Suprapubic skin (tissue), 4 donors: ENCODE results near the gene TVP23C. TPM values are rescaled to one million over a fixed set of nuclear protein-coding genes. Genes with fewer than 3 reads are reported as not detected.
"Not testable (repeated sequence)": the region's sequence is repeated elsewhere in the genome, so short reads cannot be mapped to it uniquely, and the experiment has no call there.

Experiments used
- DNase-seq, 2 donors: peaks; one replicate each; pipeline ENCODE4 v3.0.0-alpha.2; 2019; ENCODE audit warnings: low spot score in 2 of 2
- H3K27ac ChIP-seq: fragments of 200-600 bp; sonication (generic); one replicate; pipeline ENCODE4 v1.5.1; 2019
- H3K27me3 ChIP-seq: fragments of 200-600 bp; sonication (generic); one replicate; pipeline ENCODE4 v1.5.1; 2019
- H3K36me3 ChIP-seq: fragments of 200-600 bp; sonication (generic); one replicate; pipeline ENCODE4 v1.5.1; 2019
- H3K4me1 ChIP-seq: fragments of 200-600 bp; sonication (generic); one replicate; pipeline ENCODE4 v1.5.1; 2019
- H3K4me3 ChIP-seq: fragments of 200-600 bp; sonication (generic); one replicate; pipeline ENCODE4 v1.5.1; 2019; ENCODE audit warnings: mild to moderate bottlenecking
- H3K9me3 ChIP-seq: fragments of 200-600 bp; sonication (generic); one replicate; pipeline ENCODE4 v1.5.1; 2019
- CTCF ChIP-seq, 2 donors: fragments of 200-600 bp in 1 of 2; fragments of 450-650 bp in 1 of 2; sonication (generic) in 1 of 2; IDR thresholded peaks; one replicate each; pipeline ENCODE4 v1.5.1; 2016 to 2019; ENCODE audit warnings: antibody characterized with exemption in 2 of 2, mild to moderate bottlenecking in 1 of 2, moderate library complexity in 1 of 2
- WGBS: methylation state at CpG from one replicate; pipeline ENCODE4 v1.1.5; 2018; 5-methylcytosine and 5-hydroxymethylcytosine counted together
- total RNA-seq, 4 donors: library from RNA; depleted of rRNA; stranded (reverse); fragments of >200 nt; gene quantifications; one replicate each; pipeline ENCODE4 v1.1.0, GENCODE V29; 2016

Gene TVP23C
- total RNA-seq, 4 donors from 2014 or later: 11.4 to 50.5 (median 20.9) TPM

GRCh38 chr17:15558403-15559105, 4.7 kb downstream of the TVP23C start:
- H3K27ac ChIP-seq, H3K27me3 ChIP-seq, H3K4me3 ChIP-seq, H3K36me3 ChIP-seq, DNase-seq, H3K4me1 ChIP-seq, H3K9me3 ChIP-seq: not testable (repeated sequence)
- WGBS: 89% methylated on average over 2 of the region's 5 CpGs

GRCh38 chr17:15557334-15557832, 5.9 kb downstream of the TVP23C start:
- not testable (repeated sequence) for H3K9me3 ChIP-seq, H3K27me3 ChIP-seq, H3K36me3 ChIP-seq, H3K4me3 ChIP-seq, DNase-seq, H3K4me1 ChIP-seq, H3K27ac ChIP-seq
- 100% methylated on average over 1 of the region's 5 CpGs for WGBS

GRCh38 chr17:15552932-15553331, 10.4 kb downstream of the TVP23C start:
- not testable (repeated sequence) for H3K36me3 ChIP-seq
- 56% methylated on average over 1 of the region's 1 CpG for WGBS

GRCh38 chr17:15549552-15549951, 13.7 kb downstream of the TVP23C start:
- H3K27ac ChIP-seq, DNase-seq, H3K27me3 ChIP-seq, H3K36me3 ChIP-seq, H3K4me3 ChIP-seq, H3K9me3 ChIP-seq, H3K4me1 ChIP-seq: not testable (repeated sequence)
- 38% methylated on average over 3 of the region's 3 CpGs for WGBS

More at GRCh38 chr17:15552932-15553331, 10.4 kb downstream of the TVP23C start:
- not testable (repeated sequence) for H3K4me1 ChIP-seq, DNase-seq, H3K27me3 ChIP-seq, H3K27ac ChIP-seq, H3K9me3 ChIP-seq, H3K4me3 ChIP-seq

- not testable (repeated sequence) for H3K36me3 ChIP-seq, H3K4me3 ChIP-seq, H3K4me1 ChIP-seq, H3K9me3 ChIP-seq, H3K27ac ChIP-seq, DNase-seq, H3K27me3 ChIP-seq
- 66% methylated on average over 2 of the region's 2 CpGs for WGBS
These were observed 16.7 kb downstream of the TVP23C start for GRCh38 chr17:15546604-15547003.

GRCh38 chr17:15540371-15541219, 22.7 kb downstream of the TVP23C start:
- not testable (repeated sequence) for DNase-seq, H3K27me3 ChIP-seq, H3K9me3 ChIP-seq, H3K4me1 ChIP-seq, H3K27ac ChIP-seq, H3K4me3 ChIP-seq, H3K36me3 ChIP-seq
- WGBS: 58% methylated on average over 7 of the region's 8 CpGs

GRCh38 chr17:15533122-15533521, 30.2 kb downstream of the TVP23C start:
- WGBS: 79% methylated on average over 3 of the region's 3 CpGs
- H3K36me3 ChIP-seq, H3K4me1 ChIP-seq, H3K27ac ChIP-seq, DNase-seq, H3K4me3 ChIP-seq, H3K27me3 ChIP-seq, H3K9me3 ChIP-seq: not testable (repeated sequence)

GRCh38 chr17:15526292-15527218, 36.7 kb downstream of the TVP23C start:
- H3K4me1 ChIP-seq, DNase-seq, H3K36me3 ChIP-seq, H3K27me3 ChIP-seq, H3K4me3 ChIP-seq, H3K9me3 ChIP-seq, H3K27ac ChIP-seq: not testable (repeated sequence)
- peak; percentile 14 to 50 for TF ChIP-seq CTCF (IDR thresholded peaks at IDR 0.05)
- WGBS: 52% methylated on average over 7 of the region's 8 CpGs

- H3K4me1 ChIP-seq, H3K27ac ChIP-seq, H3K4me3 ChIP-seq, H3K9me3 ChIP-seq, H3K36me3 ChIP-seq, DNase-seq, H3K27me3 ChIP-seq: not testable (repeated sequence)
- WGBS: 88% methylated on average over 8 of the region's 12 CpGs
These were observed 38.0 kb downstream of the TVP23C start for GRCh38 chr17:15524990-15525985.
